HEK293T (cell line): Measurements from ENCODE around the gene FSIP1.

Experiments
- ARNT ChIP-seq: fragments of 450-650 bp; IDR thresholded peaks from 2 replicates; pipeline ENCODE4 v1.6.1; 2017; ENCODE audit warnings: mild to moderate bottlenecking
- CTBP1 ChIP-seq: fragments of 450-650 bp; IDR thresholded peaks from 2 replicates; pipeline ENCODE4 v1.6.1; 2016; ENCODE audit warnings: borderline replicate concordance
- ELF4 ChIP-seq: fragments of 450-650 bp; IDR thresholded peaks from 2 replicates; pipeline ENCODE4 v1.6.1; 2017; ENCODE audit warnings: antibody characterized with exemption
- FOXK2 ChIP-seq: fragments of 450-650 bp; IDR thresholded peaks from 2 replicates; pipeline ENCODE4 v1.6.1; 2016; ENCODE audit warnings: mild to moderate bottlenecking
- LEF1 ChIP-seq: fragments of 450-650 bp; IDR thresholded peaks from 2 replicates; pipeline ENCODE4 v1.6.1; 2017; ENCODE audit warnings: mild to moderate bottlenecking, borderline replicate concordance
- NFRKB ChIP-seq: fragments of 450-650 bp; IDR thresholded peaks from 2 replicates; pipeline ENCODE4 v1.6.1; 2016; ENCODE audit warnings: mild to moderate bottlenecking, moderate library complexity
- PKNOX1 ChIP-seq: fragments of 450-650 bp; IDR thresholded peaks from 2 replicates; pipeline ENCODE4 v1.6.1; 2016
- SP1 ChIP-seq: fragments of 450-650 bp; IDR thresholded peaks from 2 replicates; pipeline ENCODE4 v1.6.1; 2017
- ZNF384 ChIP-seq: fragments of 450-650 bp; IDR thresholded peaks from 2 replicates; pipeline ENCODE4 v1.6.1; 2016

DNA sequence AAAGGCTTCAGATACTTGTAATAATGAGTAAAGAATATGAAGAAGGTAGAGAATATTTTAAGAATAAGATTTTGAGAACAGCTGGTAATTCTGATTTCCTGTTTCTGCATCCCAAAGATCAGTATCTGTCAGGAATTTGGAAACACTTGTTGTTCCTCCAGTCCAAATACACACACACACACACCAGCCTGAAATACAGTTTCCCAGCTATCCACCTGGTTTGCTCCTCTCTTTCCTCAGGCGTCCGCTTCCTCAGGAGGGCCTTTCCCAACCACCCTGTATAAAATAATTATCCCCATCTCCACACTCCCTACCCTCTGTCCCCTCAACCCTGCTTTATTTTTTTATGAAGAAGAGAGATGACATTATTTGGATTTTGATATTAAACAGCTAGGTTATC is 2.0 kb upstream of the FSIP1 start:
- TF ChIP-seq LEF1 (no peak), FOXK2 (no peak), SP1 (no peak), CTBP1 (no peak), NFRKB (no peak), ARNT (no peak), ZNF384 (no peak), ELF4 (no peak), PKNOX1 (no peak)
